Stimulated activated CD8-positive, alpha-beta memory T cell treated with anti-CD3 and anti-CD28 coated beads, Interleukin-7, amount 100 ng/mL, for 1 hour (primary cell): ENCODE results near the gene RCSD1.

Source experiments
- DNase-seq, 2 donors: peaks; one replicate each; pipeline ENCODE4 v3.0.0-alpha.2; 2020; ENCODE audit warnings: low read depth in 2 of 2

The RCSD1 gene

DNA sequence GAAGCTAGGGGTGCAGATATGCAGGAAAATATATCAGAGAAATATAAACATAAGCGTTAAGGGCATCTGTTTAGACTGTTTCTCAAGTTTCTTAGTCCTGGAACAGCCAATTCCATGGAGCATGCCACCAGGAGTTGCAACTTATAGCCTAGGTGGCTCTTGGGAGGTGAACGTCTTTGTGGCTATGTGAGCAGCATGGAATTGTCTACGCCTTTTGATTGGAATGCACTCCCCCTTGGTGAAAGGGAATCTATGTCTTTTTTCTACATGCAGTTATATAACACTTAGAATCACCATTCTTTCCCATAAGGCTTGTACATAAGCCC is 12.4 kb downstream of the RCSD1 start:
- DNase-seq = no peak

GRCh38 chr1:167643441-167643840 is 13.4 kb downstream of the RCSD1 start:
- DNase-seq = no peak

GRCh38 chr1:167644551-167644950 is 14.5 kb downstream of the RCSD1 start:
- DNase-seq = no peak

DNA sequence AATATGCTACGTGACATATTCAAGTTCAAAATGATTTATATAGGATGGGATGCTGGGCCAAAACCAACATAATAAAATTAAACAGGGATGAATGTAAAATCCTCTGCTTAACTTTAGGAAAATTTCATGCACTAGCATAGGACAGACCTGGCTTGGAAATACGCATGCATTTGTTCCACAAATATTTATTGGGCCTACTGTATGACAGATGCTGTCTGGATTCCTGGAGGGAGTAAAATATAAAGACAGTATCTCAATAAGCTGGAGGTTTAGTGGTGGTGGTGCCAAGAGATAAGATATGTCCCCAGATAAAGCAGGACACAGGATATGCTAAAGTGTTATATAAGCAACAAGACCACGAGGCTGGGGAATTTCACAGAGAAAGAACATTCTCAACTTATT is 15.1 kb downstream of the RCSD1 start:
- DNase-seq = no peak

GRCh38 chr1:167645625-167646414 is 15.8 kb downstream of the RCSD1 start:
- no peak for DNase-seq

DNA sequence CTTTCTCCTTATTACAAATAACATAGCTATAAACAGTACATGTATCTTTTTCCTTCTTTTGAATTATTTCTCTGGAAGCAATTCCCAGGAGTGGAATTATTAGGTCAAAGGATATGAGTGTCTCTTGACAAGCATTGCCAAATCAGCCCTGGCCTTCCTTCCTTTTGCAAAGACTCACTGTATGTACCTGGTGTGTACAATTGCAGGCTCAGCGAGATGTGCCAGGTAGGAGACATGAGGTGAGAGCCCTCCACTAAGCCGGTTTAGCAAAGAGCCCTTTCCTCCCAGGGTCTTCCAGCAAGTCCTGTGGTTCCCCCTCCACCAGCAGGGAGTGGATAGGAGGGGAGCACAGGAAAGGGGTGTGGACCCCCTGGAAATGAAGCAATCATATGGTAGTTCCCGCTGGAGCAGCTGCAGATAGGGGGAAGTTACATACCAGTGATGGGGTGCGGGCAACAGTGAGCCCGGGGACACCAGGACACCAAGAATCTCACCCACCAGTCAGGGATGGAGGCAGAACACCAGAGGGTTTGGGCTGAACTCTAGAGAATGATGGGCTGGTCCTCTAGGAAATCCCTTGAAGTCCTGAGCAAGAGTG is 18.3 kb downstream of the RCSD1 start:
- DNase-seq = no peak

DNA sequence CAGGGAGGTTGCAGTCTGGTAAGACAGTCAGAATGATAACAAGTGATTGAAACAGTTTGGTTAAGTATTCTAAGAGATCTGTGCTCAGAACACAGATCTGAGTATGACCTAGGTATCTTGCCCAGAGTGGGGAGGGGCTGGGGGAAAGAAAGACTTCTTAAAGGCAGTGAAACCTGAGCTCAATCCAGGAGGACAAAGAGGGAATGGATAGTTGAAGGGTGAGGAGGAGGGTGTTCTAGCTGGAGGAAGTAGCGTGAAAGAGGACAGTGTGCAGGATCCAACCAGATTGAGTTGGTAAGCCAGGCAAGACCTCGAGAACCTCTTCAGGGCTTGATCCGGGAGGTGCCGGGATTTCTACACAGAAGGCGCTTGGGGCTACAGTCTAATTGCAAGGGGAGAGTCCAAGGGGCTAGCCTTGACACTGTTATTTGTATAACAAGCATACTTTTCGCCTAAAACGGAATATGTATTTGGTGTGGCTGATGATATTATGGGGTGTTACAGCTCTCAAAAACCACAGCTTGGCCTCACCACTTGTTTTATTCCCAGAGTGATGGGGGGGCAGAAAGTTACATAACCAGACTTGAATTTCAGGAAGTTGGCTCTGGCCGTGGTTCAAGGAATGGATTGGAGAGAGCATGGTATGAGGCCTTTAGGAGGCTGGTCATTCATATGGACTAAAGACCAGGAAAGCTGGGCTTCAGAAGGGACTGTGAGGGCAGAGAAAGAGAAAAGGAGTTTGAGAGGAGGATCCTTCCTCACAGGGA is 19.1 kb downstream of the RCSD1 start:
- no peak for DNase-seq

DNA sequence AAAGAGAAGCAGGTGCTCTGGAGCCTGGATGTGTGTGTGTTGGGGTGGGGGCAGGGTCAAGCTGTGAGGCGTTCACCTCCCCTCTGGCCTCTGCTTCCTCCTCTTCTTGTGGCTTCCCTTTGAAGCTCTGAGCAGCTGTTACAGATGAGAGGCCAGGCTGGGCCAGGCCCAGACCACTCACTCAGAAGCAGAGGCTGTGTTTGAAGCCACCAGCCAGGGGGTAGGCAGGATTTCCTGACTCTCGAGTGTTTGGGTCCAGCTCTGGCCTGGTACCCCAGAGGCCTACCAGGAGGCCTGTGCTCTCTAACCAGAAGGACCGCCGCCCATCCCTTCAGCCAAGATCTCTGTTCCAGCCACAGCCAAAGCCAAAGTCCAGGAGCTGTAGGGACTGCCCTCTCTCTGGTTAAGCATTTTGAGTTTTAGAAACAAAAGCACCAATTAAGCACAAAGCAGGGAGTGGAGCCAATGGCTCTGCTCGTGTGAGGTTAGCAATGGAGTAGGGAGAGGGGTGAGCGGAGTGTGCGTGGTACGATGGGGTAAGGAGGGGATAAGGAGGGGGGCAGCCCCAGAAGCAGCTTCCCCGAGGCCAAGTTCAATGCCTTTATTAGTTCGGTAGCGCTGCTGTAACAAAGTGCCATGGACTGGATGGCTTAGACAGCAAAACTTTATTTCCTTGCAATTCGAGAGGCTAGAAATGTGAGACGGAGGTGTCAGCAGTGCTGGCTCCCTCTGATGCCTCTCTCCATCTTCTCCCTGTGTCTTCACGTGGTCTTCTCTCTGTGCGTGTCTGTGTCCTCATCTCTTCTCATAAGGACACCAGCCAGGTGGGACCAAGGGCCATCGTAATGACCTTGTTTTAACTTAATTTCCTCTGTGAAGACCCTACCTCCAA is 20.5 kb downstream of the RCSD1 start:
- no peak for DNase-seq

GRCh38 chr1:167651161-167651693 is 21.2 kb downstream of the RCSD1 start:
- DNase-seq = no peak

DNA sequence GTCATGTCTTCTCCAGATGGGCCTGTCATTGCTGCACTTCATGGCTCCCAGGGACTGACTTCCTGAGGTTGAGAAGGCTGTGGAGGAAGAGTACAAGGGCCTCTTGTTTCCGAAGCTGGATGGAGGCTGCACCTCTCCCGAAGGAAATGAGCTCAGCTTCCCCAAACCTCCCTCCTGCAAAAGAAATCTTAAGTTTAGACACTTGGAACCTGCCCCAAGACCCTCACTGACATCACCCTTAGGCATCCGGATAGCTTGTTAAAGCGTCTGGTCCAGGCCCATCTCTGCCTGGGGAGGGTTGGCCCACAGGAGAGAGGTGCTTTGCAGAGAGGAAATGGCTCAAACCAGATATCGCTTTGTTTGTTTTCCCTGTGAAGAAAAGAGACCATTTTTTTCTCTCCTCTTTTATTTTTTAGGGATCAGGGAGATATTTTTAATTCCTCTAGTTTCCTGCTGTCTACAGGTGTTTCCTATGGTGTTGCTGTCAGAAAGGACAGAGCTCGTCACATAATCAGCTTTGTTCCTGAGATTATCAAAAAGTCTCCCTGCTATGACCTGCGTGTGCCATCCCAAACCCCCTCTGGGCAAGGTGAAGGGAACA is 25.0 kb downstream of the RCSD1 start:
- DNase-seq = no peak

- DNase-seq = no peak
These were observed 26.6 kb downstream of the RCSD1 start for GRCh38 chr1:167656657-167657056.

GRCh38 chr1:167658574-167659328 is 28.7 kb downstream of the RCSD1 start:
- DNase-seq = no peak

GRCh38 chr1:167659450-167659849 is 29.4 kb downstream of the RCSD1 start:
- DNase-seq = no peak

GRCh38 chr1:167659881-167660280 is 29.8 kb downstream of the RCSD1 start:
- no peak for DNase-seq

DNA sequence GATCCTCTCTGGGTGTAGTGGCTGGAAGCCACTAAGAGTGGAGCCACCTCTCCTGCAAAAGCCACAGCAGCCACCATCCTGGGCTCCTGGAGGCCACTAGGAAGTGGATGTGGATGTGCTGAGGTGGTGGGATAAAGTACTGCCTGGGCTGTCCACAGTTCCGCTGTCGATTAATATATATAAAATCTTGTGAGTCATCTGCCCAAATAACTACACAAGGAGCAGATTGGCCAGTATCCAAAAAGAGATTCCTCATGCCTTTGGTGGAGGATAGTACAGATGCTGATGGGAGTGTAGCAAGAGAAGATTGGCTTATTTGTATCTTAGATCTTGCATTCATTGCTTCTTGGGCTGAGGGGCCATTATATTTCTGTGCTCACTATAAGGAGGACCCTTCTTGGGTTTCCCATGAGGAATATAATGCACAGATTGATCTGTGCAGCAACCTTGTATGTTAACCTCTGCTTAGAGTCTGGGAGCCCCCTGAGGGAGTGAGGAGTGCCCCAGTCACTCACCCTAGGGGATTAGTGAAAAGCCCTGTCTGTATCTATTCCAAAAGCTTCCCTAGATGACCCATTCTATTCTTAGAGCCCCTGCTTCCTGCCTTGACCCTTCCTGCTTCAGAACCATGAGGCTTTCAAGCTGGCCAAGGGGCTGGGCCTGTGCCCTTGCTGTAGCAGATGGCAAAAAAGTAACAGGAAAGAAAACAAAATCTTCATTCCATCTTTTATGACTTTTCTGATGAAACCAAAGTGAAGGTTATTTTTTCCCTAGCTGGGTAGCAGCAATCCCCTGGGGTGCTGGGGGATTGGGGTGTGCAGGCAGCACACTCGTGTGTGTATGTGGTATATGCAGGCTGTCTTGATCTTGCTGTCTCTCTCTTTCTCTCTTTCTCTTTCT is 31.7 kb downstream of the RCSD1 start:
- no peak for DNase-seq

DNA sequence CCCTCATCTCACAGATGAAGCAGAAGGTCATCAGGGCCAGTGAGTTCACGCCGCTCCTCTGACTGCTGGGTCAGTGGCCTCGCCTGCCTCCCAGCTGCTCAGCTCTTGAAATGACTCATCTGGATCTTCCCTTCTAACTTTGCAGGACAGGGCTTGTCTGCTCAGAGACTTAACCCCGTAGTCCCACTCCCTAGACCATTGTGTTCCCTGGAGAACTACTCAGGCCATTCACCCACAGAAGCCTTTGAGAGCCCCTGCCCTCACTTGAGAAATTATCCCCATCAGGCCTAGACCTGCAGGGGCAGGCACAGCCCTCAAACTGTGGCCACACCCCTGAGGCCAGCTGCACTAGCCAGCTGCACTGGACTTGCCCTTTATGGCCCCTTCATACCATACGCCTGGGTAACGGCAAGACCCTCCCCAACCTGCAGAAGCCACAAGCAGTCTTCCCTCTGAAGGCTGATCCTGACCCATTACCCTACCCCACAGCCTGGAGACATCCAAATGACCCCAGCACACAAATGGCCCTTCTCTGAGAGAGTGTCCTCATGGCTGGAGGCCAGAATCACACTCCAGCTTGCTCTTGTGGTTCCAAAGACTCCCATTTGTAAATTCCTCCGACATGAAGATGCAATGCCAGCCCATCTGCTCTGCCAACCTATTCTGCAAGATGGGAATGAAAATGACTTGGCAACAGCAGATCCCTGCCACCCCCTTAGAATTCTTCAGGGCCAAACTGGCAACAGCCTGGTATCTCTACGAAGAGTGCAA is 33.2 kb downstream of the RCSD1 start:
- DNase-seq = no peak

- DNase-seq = no peak
These were observed 35.4 kb downstream of the RCSD1 start for GRCh38 chr1:167665469-167665868.

- DNase-seq = no peak
These were observed 36.4 kb downstream of the RCSD1 start for GRCh38 chr1:167666416-167666815.

- no peak for DNase-seq
These were observed 37.5 kb downstream of the RCSD1 start for GRCh38 chr1:167667536-167667935.
